ENCODE data around the gene IZUMO4. TPM values are rescaled to one million over a fixed set of nuclear protein-coding genes. Genes with fewer than 3 reads are reported as not detected.
"Not testable (repeated sequence)": the region's sequence is repeated elsewhere in the genome, so short reads cannot be mapped to it uniquely, and the experiment has no call there.

Gene IZUMO4
- total RNA-seq, 1 experiment from 2014 or later = 285 TPM

DNA sequence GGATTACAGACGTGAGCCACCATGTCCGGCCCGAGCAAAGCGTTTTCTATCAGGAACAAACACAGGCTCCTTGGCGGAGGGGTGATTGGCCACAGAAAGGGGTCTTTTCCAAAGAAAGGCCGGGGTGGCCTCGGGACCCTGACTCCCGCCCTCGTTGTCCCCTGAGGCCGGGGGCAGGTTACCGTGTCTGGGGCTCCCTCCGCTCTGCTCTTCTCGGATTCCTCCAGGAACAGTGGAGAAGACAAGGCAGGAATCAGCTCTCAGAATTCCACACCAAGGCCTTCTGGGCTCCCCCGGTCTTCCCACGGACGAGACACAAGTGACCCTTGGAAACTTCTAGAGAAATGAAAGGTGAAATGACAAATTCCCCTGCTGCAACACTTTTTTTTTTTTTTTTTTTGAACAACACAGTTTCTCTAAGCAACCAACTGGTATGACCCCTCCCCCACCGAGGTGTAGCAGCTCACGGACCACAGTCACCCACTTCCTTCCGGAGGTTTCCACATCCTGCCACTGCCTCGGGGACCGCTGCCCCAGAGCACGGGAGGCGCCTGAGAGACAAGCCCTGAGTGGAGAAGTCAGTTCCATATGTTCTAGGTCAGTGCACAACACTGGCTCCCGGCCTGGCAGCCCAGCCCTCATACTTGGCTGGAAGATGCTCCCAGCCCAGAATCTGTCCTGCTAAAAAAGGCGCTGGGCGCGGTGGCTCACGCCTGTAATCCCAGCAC lies 11.6 kb upstream of the IZUMO4 start:
- H4K20me1 ChIP-seq (ENCODE audit: insufficient read depth, low read depth, low read length) = peaks cover 6% of the 10 kb centered on the region; the same call in 1 of the 2 replicates
- H3K4me1 ChIP-seq (ENCODE audit: low read length) = peaks cover 81% of the 10 kb centered on the region
- H3K27me3 ChIP-seq (ENCODE audit: low read length) = no peaks in the 10 kb centered on the region
- peaks cover 52% of the 10 kb centered on the region for H3K79me2 ChIP-seq (ENCODE audit: low read length)
- no peaks in the 10 kb centered on the region for H3K9me3 ChIP-seq (ENCODE audit: low read length)
- H3K9ac ChIP-seq (ENCODE audit: low read length) = peak overlapping the region; percentile 79
- H2AFZ ChIP-seq (ENCODE audit: low read length) = no peak overlapping the region
- peaks cover 24% of the 10 kb centered on the region for H3K36me3 ChIP-seq (ENCODE audit: insufficient read depth, low read length)
- DNase-seq = peak; percentile 96
- peak overlapping the region; percentile 99 for H3K27ac ChIP-seq (ENCODE audit: low read length)
- H3K9me2 ChIP-seq (replicated peaks; ENCODE audit: insufficient read depth, low read length) = no peaks in the 10 kb centered on the region
- peak overlapping the region; percentile 42; the same call in 1 of the 2 replicates for H3K4me3 ChIP-seq (ENCODE audit: low read length)
- peak overlapping the region; percentile 62 for H3K4me2 ChIP-seq (ENCODE audit: low read depth, low read length, poor library complexity, severe bottlenecking)

DNA sequence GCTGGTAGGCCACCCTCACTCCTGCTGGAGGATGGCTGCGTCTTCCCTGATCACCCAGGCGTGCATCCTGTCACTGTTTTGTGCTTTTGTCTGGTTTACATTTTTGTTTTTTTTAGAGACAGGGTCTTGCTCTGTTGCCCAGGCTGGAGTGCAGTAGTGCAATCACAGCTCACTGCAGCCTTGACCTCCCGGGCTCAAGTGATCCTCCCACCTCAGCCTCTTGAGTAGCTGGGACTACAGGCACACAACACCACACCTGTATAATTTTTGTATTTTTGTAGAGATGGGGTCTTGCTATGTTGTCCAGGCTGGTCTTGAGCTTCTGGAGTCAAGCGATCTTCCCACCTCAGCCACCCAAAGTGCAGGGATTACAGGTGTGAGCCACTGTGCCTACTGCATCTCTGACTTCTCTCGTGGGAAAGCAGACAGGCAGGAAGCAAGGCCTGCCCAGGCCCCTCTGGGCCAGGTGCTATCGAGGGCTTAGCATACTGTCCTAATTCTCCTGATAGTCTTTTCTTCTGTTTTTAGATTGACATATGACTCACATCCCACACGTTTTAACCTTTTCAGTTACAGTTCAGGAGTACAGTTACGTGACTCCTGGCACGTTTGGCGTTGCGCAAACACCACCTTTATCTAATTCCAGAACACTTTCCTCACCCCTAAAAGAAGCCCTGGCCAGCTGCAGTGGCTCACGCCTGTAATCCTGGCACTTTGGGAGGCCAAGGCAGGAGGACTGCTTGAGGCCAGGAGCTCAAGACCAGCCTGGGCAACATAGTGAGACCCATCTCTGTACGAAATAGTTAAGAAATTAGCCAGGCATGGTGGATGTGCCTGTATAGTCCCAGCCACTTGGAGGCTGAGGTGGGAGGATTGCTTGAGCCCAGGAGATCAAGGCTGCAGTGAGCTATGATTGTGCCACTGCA lies 9.8 kb upstream of the IZUMO4 start:
- H3K36me3 ChIP-seq (ENCODE audit: insufficient read depth, low read length) = peaks cover 12% of the 10 kb centered on the region

DNA sequence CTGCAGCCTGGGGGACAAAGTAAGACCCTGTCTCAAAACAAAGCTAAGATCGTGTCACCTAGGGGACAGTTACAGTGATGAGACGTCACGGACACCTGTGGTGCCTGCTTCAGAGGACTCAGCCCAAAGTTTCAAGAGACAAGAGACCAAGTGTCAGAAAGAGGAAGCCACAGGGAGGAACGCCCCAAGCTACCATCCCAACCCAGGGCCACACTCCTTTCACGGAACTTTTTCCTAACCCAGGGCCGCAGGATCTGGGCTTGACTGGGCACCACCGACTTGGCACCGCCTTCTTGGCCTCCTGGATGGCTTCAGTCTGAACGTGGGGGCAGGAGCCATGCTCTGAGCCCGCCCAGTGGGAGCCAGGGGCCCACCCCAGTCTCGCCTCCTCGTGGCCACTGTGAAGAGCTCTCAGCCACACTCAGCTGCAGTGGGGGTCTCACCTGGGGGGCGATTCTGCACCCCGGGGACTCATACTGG lies 9.1 kb upstream of the IZUMO4 start:
- Histone ChIP-seq H3K4me3 (ENCODE audit: low read length) (peak overlapping the region; percentile 29; the same call in 1 of the 2 replicates), H3K36me3 (ENCODE audit: insufficient read depth, low read length) (peaks cover 15% of the 10 kb centered on the region), H3K79me2 (ENCODE audit: low read length) (peaks cover 34% of the 10 kb centered on the region), H3K9ac (ENCODE audit: low read length) (peak overlapping the region; percentile 79), H3K4me1 (ENCODE audit: low read length) (peaks cover 99% of the 10 kb centered on the region), H3K9me2 (replicated peaks; ENCODE audit: insufficient read depth, low read length) (no peaks in the 10 kb centered on the region), H3K27ac (ENCODE audit: low read length) (peak overlapping the region; percentile 99), H4K20me1 (ENCODE audit: insufficient read depth, low read depth, low read length) (no peaks in the 10 kb centered on the region), H3K9me3 (ENCODE audit: low read length) (no peaks in the 10 kb centered on the region), H3K27me3 (ENCODE audit: low read length) (no peaks in the 10 kb centered on the region), H2AFZ (ENCODE audit: low read length) (no peak overlapping the region), H3K4me2 (ENCODE audit: low read depth, low read length, poor library complexity, severe bottlenecking) (peak overlapping the region; percentile 62)
- peak; percentile 89 for DNase-seq

More for the DNA sequence above, 9.8 kb upstream of the IZUMO4 start:
- peak; percentile 87 for DNase-seq
- Histone ChIP-seq H3K27ac (ENCODE audit: low read length) (peak overlapping the region; percentile 99), H3K79me2 (ENCODE audit: low read length) (peaks cover 41% of the 10 kb centered on the region), H3K4me1 (ENCODE audit: low read length) (peaks cover 98% of the 10 kb centered on the region), H3K4me2 (ENCODE audit: low read depth, low read length, poor library complexity, severe bottlenecking) (peak overlapping the region; percentile 62), H3K4me3 (ENCODE audit: low read length) (peak overlapping the region; percentile 30; the same call in 1 of the 2 replicates), H3K9ac (ENCODE audit: low read length) (peak overlapping the region; percentile 79)
- H2AFZ ChIP-seq (ENCODE audit: low read length); H3K9me3 ChIP-seq (ENCODE audit: low read length); H3K9me2 ChIP-seq (replicated peaks; ENCODE audit: insufficient read depth, low read length); H3K27me3 ChIP-seq (ENCODE audit: low read length); H4K20me1 ChIP-seq (ENCODE audit: insufficient read depth, low read depth, low read length): not testable (repeated sequence)

DNA sequence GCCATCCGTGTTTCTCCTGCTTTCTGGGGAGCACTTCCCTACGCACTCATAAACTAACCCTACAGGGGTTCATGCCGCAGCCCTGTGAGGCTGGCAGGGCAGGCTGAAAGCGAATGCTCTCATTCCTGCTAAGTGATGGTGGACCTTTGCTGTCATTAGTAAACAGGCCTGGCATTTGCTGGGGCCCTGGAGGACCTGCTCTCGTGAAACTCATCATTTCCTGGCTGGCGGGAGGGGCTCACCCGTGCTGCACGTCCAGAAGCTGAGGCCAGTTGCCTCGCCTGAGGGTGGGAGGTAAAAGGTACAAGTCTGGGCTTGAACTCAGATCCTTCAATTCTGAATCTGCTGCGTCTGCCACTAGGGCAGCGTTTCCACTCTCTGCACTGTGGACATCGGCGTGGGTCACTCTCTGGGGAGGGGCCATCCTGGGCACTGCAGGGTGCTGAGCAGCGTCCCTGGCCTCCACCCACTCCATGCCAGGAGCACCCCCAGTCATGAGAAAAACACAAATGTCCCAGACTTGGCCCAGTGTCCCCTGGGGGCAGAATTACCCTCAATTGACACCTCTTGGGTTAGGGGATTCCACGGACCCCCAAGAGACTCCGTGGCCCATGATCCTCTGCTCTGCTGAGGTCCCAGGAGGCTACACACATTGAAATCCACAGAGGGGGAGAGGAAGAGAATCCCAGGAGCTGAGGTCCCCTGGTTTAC lies 7.6 kb upstream of the IZUMO4 start:
- H3K9ac ChIP-seq (ENCODE audit: low read length) = peak overlapping the region; percentile 79
- peak overlapping the region; percentile 99 for H3K27ac ChIP-seq (ENCODE audit: low read length)
- H3K4me1 ChIP-seq (ENCODE audit: low read length) = peaks cover 99% of the 10 kb centered on the region
- H3K36me3 ChIP-seq (ENCODE audit: insufficient read depth, low read length) = peaks cover 19% of the 10 kb centered on the region
- no peaks in the 10 kb centered on the region for H4K20me1 ChIP-seq (ENCODE audit: insufficient read depth, low read depth, low read length)
- no peaks in the 10 kb centered on the region for H3K9me3 ChIP-seq (ENCODE audit: low read length)
- H3K79me2 ChIP-seq (ENCODE audit: low read length) = peaks cover 26% of the 10 kb centered on the region
- no peaks in the 10 kb centered on the region for H3K9me2 ChIP-seq (replicated peaks; ENCODE audit: insufficient read depth, low read length)
- DNase-seq = peak; percentile 80
- H3K4me3 ChIP-seq (ENCODE audit: low read length) = peak overlapping the region; percentile 58
- peak overlapping the region; percentile 70 for H3K4me2 ChIP-seq (ENCODE audit: low read depth, low read length, poor library complexity, severe bottlenecking)
- H2AFZ ChIP-seq (ENCODE audit: low read length) = no peak overlapping the region
- H3K27me3 ChIP-seq (ENCODE audit: low read length) = no peaks in the 10 kb centered on the region

DNA sequence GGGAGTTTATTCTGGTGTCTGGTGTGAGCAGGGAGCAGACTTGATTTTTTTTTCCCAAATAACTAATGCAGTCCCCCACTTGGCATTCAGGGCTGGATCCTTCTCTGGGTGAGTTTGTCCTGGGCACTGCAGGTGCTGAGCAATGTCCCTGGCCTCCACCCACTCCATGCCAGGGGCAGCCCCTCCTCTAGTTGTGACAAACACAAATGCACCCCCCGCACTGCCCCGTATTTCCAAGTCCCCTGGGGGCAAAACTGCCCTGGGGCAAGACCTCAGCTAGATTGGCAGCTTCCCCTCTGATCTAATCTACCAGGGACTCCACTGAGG lies 7.0 kb upstream of the IZUMO4 start:
- Histone ChIP-seq H3K9me2 (replicated peaks; ENCODE audit: insufficient read depth, low read length) (no peaks in the 10 kb centered on the region), H3K4me3 (ENCODE audit: low read length) (peak overlapping the region; percentile 58), H2AFZ (ENCODE audit: low read length) (no peak overlapping the region), H3K9me3 (ENCODE audit: low read length) (no peaks in the 10 kb centered on the region), H3K4me2 (ENCODE audit: low read depth, low read length, poor library complexity, severe bottlenecking) (peak overlapping the region; percentile 70), H3K4me1 (ENCODE audit: low read length) (peaks cover 99% of the 10 kb centered on the region), H3K27me3 (ENCODE audit: low read length) (no peaks in the 10 kb centered on the region), H3K36me3 (ENCODE audit: insufficient read depth, low read length) (peaks cover 25% of the 10 kb centered on the region), H3K79me2 (ENCODE audit: low read length) (peaks cover 29% of the 10 kb centered on the region), H3K9ac (ENCODE audit: low read length) (peak overlapping the region; percentile 79), H3K27ac (ENCODE audit: low read length) (peak overlapping the region; percentile 99), H4K20me1 (ENCODE audit: insufficient read depth, low read depth, low read length) (no peaks in the 10 kb centered on the region)
- DNase-seq = no peak

DNA sequence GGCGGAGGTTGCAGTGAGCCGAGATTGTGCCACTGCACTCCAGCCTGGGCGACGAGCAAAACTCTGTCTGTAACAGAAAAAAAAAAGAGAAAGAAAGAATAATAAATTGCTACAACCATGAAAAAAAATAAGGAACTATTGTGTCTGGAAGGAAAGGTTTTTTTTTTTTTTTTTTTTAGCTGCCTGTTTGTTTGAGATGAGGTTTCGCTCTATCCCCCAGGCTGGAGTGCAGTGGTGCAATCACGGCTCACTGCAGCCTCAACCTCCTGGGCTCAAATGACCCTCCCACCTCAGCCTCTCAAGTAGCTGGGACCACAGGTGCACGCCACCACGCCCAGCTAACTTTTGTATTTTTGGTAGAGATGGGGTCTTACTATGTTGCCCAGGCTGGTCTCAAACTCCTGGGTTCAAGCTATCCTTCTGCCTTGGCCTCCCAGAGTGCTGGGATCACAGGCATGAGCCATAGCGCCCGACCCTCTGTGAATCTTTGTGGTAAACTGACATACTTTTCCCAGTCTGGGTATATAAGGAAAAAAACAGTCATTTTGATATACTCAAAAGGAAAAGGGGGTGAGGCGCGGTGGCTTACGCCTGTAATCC lies 4.7 kb upstream of the IZUMO4 start:
- H3K9me3 ChIP-seq (ENCODE audit: low read length); H3K27me3 ChIP-seq (ENCODE audit: low read length); H4K20me1 ChIP-seq (ENCODE audit: insufficient read depth, low read depth, low read length); H2AFZ ChIP-seq (ENCODE audit: low read length); H3K9me2 ChIP-seq (replicated peaks; ENCODE audit: insufficient read depth, low read length): not testable (repeated sequence)
- H3K27ac ChIP-seq (ENCODE audit: low read length) = peak overlapping the region; percentile 99
- peak; percentile 66 for DNase-seq
- peak overlapping the region; percentile 16; the same call in 1 of the 2 replicates for H3K4me3 ChIP-seq (ENCODE audit: low read length)
- H3K4me2 ChIP-seq (ENCODE audit: low read depth, low read length, poor library complexity, severe bottlenecking) = peak overlapping the region; percentile 96
- peaks cover 79% of the 10 kb centered on the region for H3K4me1 ChIP-seq (ENCODE audit: low read length)
- H3K79me2 ChIP-seq (ENCODE audit: low read length) = peaks cover 36% of the 10 kb centered on the region
- peaks cover 34% of the 10 kb centered on the region for H3K36me3 ChIP-seq (ENCODE audit: insufficient read depth, low read length)
- H3K9ac ChIP-seq (ENCODE audit: low read length) = peak overlapping the region; percentile 78

DNA sequence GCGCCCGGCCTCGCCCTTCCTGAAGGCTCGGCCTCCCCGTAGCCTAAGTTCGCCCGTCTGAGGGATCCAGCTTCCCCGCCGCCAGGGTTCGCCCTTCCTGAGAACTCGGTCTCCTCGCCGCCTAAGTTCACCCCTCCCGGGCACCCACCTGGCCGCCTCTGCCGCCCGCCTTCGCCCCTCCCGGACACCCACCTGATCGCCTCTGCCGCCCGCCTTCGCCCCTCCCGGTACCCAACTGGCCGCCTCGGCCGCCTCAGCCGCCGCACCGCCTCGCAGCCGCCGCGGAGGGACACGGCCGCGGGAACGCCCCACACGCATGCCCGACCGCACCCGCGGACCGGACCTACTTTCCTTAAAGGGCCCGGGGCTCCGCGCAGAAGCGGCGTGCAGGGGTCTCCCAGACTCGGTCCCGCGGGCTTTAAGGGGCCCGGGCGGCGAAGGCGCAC lies 658 bp upstream of the IZUMO4 start, which contains the start of gene MOB3A:
Gene MOB3A, minus strand, starts transcription at position 293 of the 446 bp plus-strand sequence. CDS start 17,766 bp downstream, outside the sequence.
- H3K27ac ChIP-seq (ENCODE audit: low read length) = peak within 1 kb of the TSS; percentile 99
- H3K27me3 ChIP-seq (ENCODE audit: low read length) = no peaks in the 10 kb centered on the region
- peaks cover 32% of the 10 kb centered on the region for H3K36me3 ChIP-seq (ENCODE audit: insufficient read depth, low read length)
- H2AFZ ChIP-seq (ENCODE audit: low read length) = no peak within 1 kb of the TSS
- H4K20me1 ChIP-seq (ENCODE audit: insufficient read depth, low read depth, low read length) = peaks cover 9% of the 10 kb centered on the region; the same call in 1 of the 2 replicates
- H3K79me2 ChIP-seq (ENCODE audit: low read length) = peaks cover 45% of the 10 kb centered on the region
- H3K9me3 ChIP-seq (ENCODE audit: low read length) = no peaks in the 10 kb centered on the region
- DNase-seq = no peak
- peak within 1 kb of the TSS; percentile 95 for H3K4me3 ChIP-seq (ENCODE audit: low read length)
- H3K4me1 ChIP-seq (ENCODE audit: low read length) = peaks cover 61% of the 10 kb centered on the region
- H3K9ac ChIP-seq (ENCODE audit: low read length) = peak within 1 kb of the TSS; percentile 100
- peak within 1 kb of the TSS; percentile 96 for H3K4me2 ChIP-seq (ENCODE audit: low read depth, low read length, poor library complexity, severe bottlenecking)
- H3K9me2 ChIP-seq (replicated peaks; ENCODE audit: insufficient read depth, low read length) = no peaks in the 10 kb centered on the region

Data from Karpas-422 (cell line).